SJCRH30 (cell line): ENCODE results near the gene ACADM. TPM values are rescaled to one million over a fixed set of nuclear protein-coding genes. Genes with fewer than 3 reads are reported as not detected.
"Not testable (repeated sequence)": the region's sequence is repeated elsewhere in the genome, so short reads cannot be mapped to it uniquely, and the experiment has no call there.

Experiments used
- DNase-seq, 2 experiments: peaks; one replicate each; pipeline ENCODE4 v3.0.0-alpha.2; 2015 to 2020
- H3K27ac ChIP-seq: fragments of 250-450 bp; sonication (Bioruptor Pico); 2 replicates; pipeline ENCODE4 v1.5.1; 2020; ENCODE audit warnings: mild to moderate bottlenecking, moderate library complexity
- H3K27me3 ChIP-seq: fragments of 250-450 bp; sonication (Bioruptor Pico); 2 replicates; pipeline ENCODE4 v1.5.1; 2020; ENCODE audit warnings: mild to moderate bottlenecking, moderate library complexity
- H3K36me3 ChIP-seq: fragments of 250-450 bp; sonication (Bioruptor Pico); 2 replicates; pipeline ENCODE4 v1.5.1; 2020; ENCODE audit warnings: mild to moderate bottlenecking, moderate library complexity
- H3K4me1 ChIP-seq: fragments of 250-450 bp; sonication (Bioruptor Pico); 2 replicates; pipeline ENCODE4 v1.5.1; 2020; ENCODE audit warnings: mild to moderate bottlenecking, moderate library complexity
- H3K4me3 ChIP-seq: fragments of 250-450 bp; sonication (Bioruptor Pico); 2 replicates; pipeline ENCODE4 v1.5.1; 2020; ENCODE audit warnings: mild to moderate bottlenecking, moderate library complexity
- H3K9me3 ChIP-seq: fragments of 250-450 bp; sonication (Bioruptor Pico); replicated peaks from 2 replicates; pipeline ENCODE4 v1.5.1; 2020; ENCODE audit warnings: mild to moderate bottlenecking, moderate library complexity
- total RNA-seq: library from RNA; depleted of rRNA; stranded (reverse); fragments of >200 nt; shearing (Covaris generic); gene quantifications from 2 replicates; pipeline ENCODE4 v1.2.3, GENCODE V29; 2014; rRNA removed

Gene ACADM
- total RNA-seq, 1 experiment from 2014 or later = 78.3 TPM

- peaks cover 60% of the 10 kb centered on the region for H3K36me3 ChIP-seq
- DNase-seq = no peak
- no peaks in the 10 kb centered on the region for H3K4me1 ChIP-seq
- no peak overlapping the region for H3K4me3 ChIP-seq
- H3K9me3 ChIP-seq = no peaks in the 10 kb centered on the region
- no peaks in the 10 kb centered on the region for H3K27me3 ChIP-seq
- no peak overlapping the region for H3K27ac ChIP-seq
Measured at GRCh38 chr1:75795703-75796193, 71.2 kb downstream of the ACADM start.

- Histone ChIP-seq H3K27ac (no peak within 1 kb of the TSS), H3K27me3 (no peaks in the 10 kb centered on the region), H3K9me3 (no peaks in the 10 kb centered on the region), H3K4me3 (no peak within 1 kb of the TSS), H3K36me3 (peaks cover 52% of the 10 kb centered on the region), H3K4me1 (no peaks in the 10 kb centered on the region)
- no peak for DNase-seq
Measured at GRCh38 chr1:75796376-75797272, 72.1 kb downstream of the ACADM start, which contains the start of gene MSH4. Gene MSH4 (plus strand): TSS chr1:75796882. CDS start chr1:75796986, 104 bp downstream.

GRCh38 chr1:75797273-75797588, 72.7 kb downstream of the ACADM start:
- DNase-seq = no peak
- H3K36me3 ChIP-seq = peaks cover 46% of the 10 kb centered on the region
- H3K4me1 ChIP-seq = no peaks in the 10 kb centered on the region
- no peaks in the 10 kb centered on the region for H3K9me3 ChIP-seq
- no peak overlapping the region for H3K27ac ChIP-seq
- no peaks in the 10 kb centered on the region for H3K27me3 ChIP-seq
- H3K4me3 ChIP-seq = no peak overlapping the region

- DNase-seq = no peak
- Histone ChIP-seq H3K36me3 (peaks cover 41% of the 10 kb centered on the region), H3K4me3 (no peak overlapping the region), H3K27me3 (no peaks in the 10 kb centered on the region), H3K27ac (no peak overlapping the region), H3K9me3 (no peaks in the 10 kb centered on the region), H3K4me1 (no peaks in the 10 kb centered on the region)
Measured at GRCh38 chr1:75797606-75798216, 73.2 kb downstream of the ACADM start.

GRCh38 chr1:75801480-75801879, 77.0 kb downstream of the ACADM start:
- H3K27ac ChIP-seq, H3K27me3 ChIP-seq, H3K9me3 ChIP-seq, H3K36me3 ChIP-seq, H3K4me3 ChIP-seq, H3K4me1 ChIP-seq, DNase-seq: not testable (repeated sequence)

- no peaks in the 10 kb centered on the region for H3K36me3 ChIP-seq
- H3K9me3 ChIP-seq = no peaks in the 10 kb centered on the region
- no peak overlapping the region for H3K27ac ChIP-seq
- no peak for DNase-seq
- no peak overlapping the region for H3K4me3 ChIP-seq
- no peaks in the 10 kb centered on the region for H3K27me3 ChIP-seq
- H3K4me1 ChIP-seq = peaks cover 11% of the 10 kb centered on the region
Measured at GRCh38 chr1:75808921-75809320, 84.4 kb downstream of the ACADM start.

- peaks cover 11% of the 10 kb centered on the region for H3K4me1 ChIP-seq
- not testable (repeated sequence) for H3K36me3 ChIP-seq, H3K9me3 ChIP-seq, H3K27ac ChIP-seq, H3K27me3 ChIP-seq, H3K4me3 ChIP-seq, DNase-seq
Measured at GRCh38 chr1:75810113-75810512, 85.6 kb downstream of the ACADM start.

- Histone ChIP-seq H3K27ac (peak overlapping the region; percentile 68), H3K36me3 (no peaks in the 10 kb centered on the region), H3K9me3 (no peaks in the 10 kb centered on the region), H3K4me1 (peaks cover 11% of the 10 kb centered on the region), H3K27me3 (no peaks in the 10 kb centered on the region), H3K4me3 (no peak overlapping the region)
- peak in 1 of 2 experiments; percentile 61 for DNase-seq
Measured at GRCh38 chr1:75811211-75811981, 86.9 kb downstream of the ACADM start.

GRCh38 chr1:75812065-75812464, 87.6 kb downstream of the ACADM start:
- peak overlapping the region; percentile 68 for H3K27ac ChIP-seq
- no peaks in the 10 kb centered on the region for H3K27me3 ChIP-seq
- peaks cover 11% of the 10 kb centered on the region for H3K4me1 ChIP-seq
- no peaks in the 10 kb centered on the region for H3K36me3 ChIP-seq
- DNase-seq = no peak
- no peak overlapping the region for H3K4me3 ChIP-seq
- H3K9me3 ChIP-seq = no peaks in the 10 kb centered on the region

Other genes starting within 250 kb of the ACADM start
- 0.33 and 0.47 TPM in 2 replicates for gene SLC44A5, start 113.6 kb upstream of the ACADM start, total RNA-seq
- gene RABGGTB, start 61.5 kb downstream of the ACADM start, total RNA-seq = 151 and 169 TPM in 2 replicates
- 0.05 and 0.06 TPM in 2 replicates for gene MSH4, start 72.2 kb downstream of the ACADM start, total RNA-seq
- not detected in 2 replicates for gene ASB17, start 207.7 kb downstream of the ACADM start, total RNA-seq